Endothelial cell of umbilical vein (primary cell): Measurements from ENCODE around the gene MCF2L. TPM values are rescaled to one million over a fixed set of nuclear protein-coding genes. Genes with fewer than 3 reads are reported as not detected.

Source experiments
- BruUV-seq: library from RNA; stranded (reverse); fragments of 400-500 nt; replicated peaks from 2 replicates; lab custom pipeline; 2021; lab: Mats Ljungman, UMichigan
- CTCF ChIA-PET: fragments of 300-600, 350-600 bp; sonication (Branson Sonifier 250); formaldehyde crosslinking; loops from one replicate; lab custom pipeline; 2021; ENCODE audit warnings: antibody characterized with exemption, inconsistent platforms; lab: Charles Lee
- POLR2A ChIA-PET: fragments of 300-600, 350-600 bp; sonication (Branson Sonifier 250); formaldehyde crosslinking; loops from one replicate; lab custom pipeline; 2021; ENCODE audit warnings: antibody characterized with exemption, inconsistent platforms; lab: Charles Lee
- DNase-seq: peaks from one replicate; pipeline ENCODE4 v3.0.0-alpha.2; 2011; ENCODE audit warnings: low read depth, low spot score
- FAIRE-seq: peaks from 2 replicates; lab custom pipeline; 2011; peaks lifted over from hg19 to GRCh38; lab: Jason Lieb, UNC
- H2AFZ ChIP-seq: 2 replicates; pipeline ENCODE4 v1.6.0; 2012; ENCODE audit warnings: low read depth, low read length, control low read depth, inconsistent platforms
- H3K27ac ChIP-seq: 2 replicates; pipeline ENCODE4 v1.5.1; 2011; ENCODE audit warnings: low read depth, mild to moderate bottlenecking, control low read depth, low read length, moderate library complexity; ENCODE audit not compliant: insufficient read depth
- H3K27me3 ChIP-seq, 2 experiments: 2 replicates each; pipeline versions ENCODE4 v1.6.0 to v1.6.1; 2011; ENCODE audit warnings: low read length in 2 of 2, mixed read lengths in 1 of 2; ENCODE audit not compliant: control insufficient read depth in 2 of 2, insufficient read depth in 2 of 2
- H3K36me3 ChIP-seq, 2 experiments: 2 replicates in 1 of 2; 3 replicates in 1 of 2; pipeline ENCODE4 v1.5.1; 2011; ENCODE audit warnings: low read length in 2 of 2, mild to moderate bottlenecking in 1 of 2, moderate library complexity in 1 of 2; ENCODE audit not compliant: control insufficient read depth in 2 of 2, insufficient read depth in 2 of 2; ENCODE audit errors: extremely low read depth in 1 of 2
- H3K4me1 ChIP-seq: 3 replicates; pipeline ENCODE4 v1.5.1; 2011; ENCODE audit warnings: mild to moderate bottlenecking, low read length; ENCODE audit not compliant: control insufficient read depth, insufficient read depth; ENCODE audit errors: extremely low read depth
- H3K4me2 ChIP-seq: 2 replicates; pipeline ENCODE4 v1.6.1; 2011; ENCODE audit warnings: low read length, control low read depth, mixed read lengths; ENCODE audit not compliant: insufficient read depth
- H3K4me3 ChIP-seq, 3 experiments: fragments of 200-600 bp in 1 of 3; sonication (generic), shearing (Covaris generic) in 1 of 3; replicated peaks in 1 of 3; 2 replicates each; pipeline ENCODE4 v1.5.1; 2011 to 2016; ENCODE audit warnings: control low read depth in 3 of 3, low read length in 3 of 3, mild to moderate bottlenecking in 2 of 3, inconsistent platforms in 1 of 3, low read depth in 1 of 3, moderate library complexity in 1 of 3; ENCODE audit not compliant: insufficient read depth in 1 of 3
- H3K79me2 ChIP-seq: 2 replicates; pipeline ENCODE4 v1.6.0; 2012; ENCODE audit warnings: low read length, inconsistent platforms; ENCODE audit not compliant: control insufficient read depth, insufficient read depth
- H3K9ac ChIP-seq: replicated peaks from 2 replicates; pipeline ENCODE3; 2011; ENCODE audit warnings: low read length, control low read depth; ENCODE audit not compliant: insufficient read depth; ENCODE audit errors: extremely low read depth
- H3K9me1 ChIP-seq: replicated peaks from 3 replicates; pipeline ENCODE4 v1.6.0; 2011; ENCODE audit warnings: mild to moderate bottlenecking, low read length; ENCODE audit not compliant: control insufficient read depth, insufficient read depth; ENCODE audit errors: extremely low read depth
- H3K9me3 ChIP-seq: replicated peaks from 2 replicates; pipeline ENCODE4 v1.5.1; 2012; ENCODE audit warnings: low read length, inconsistent platforms; ENCODE audit not compliant: control insufficient read depth, insufficient read depth
- H4K20me1 ChIP-seq: replicated peaks from 2 replicates; pipeline ENCODE3; 2011; ENCODE audit warnings: mild to moderate bottlenecking, low read length; ENCODE audit not compliant: control insufficient read depth, insufficient read depth; ENCODE audit errors: extremely low read depth
- EZH2 ChIP-seq: IDR thresholded peaks from 2 replicates; pipeline ENCODE4 v1.6.1; 2012; ENCODE audit warnings: borderline replicate concordance, low read depth, mild to moderate bottlenecking, moderate library complexity, low read length, inconsistent platforms; ENCODE audit not compliant: severe bottlenecking
- FOS ChIP-seq: IDR thresholded peaks from 2 replicates; pipeline ENCODE4 v1.6.1; 2011; ENCODE audit warnings: mild to moderate bottlenecking, low read length, moderate library complexity, borderline replicate concordance; ENCODE audit not compliant: insufficient read depth
- GATA2 ChIP-seq: IDR thresholded peaks from 2 replicates; pipeline ENCODE4 v1.7.0; 2011; ENCODE audit warnings: low read depth, mild to moderate bottlenecking, moderate library complexity, mixed read lengths, low read length; ENCODE audit not compliant: insufficient read length, insufficient read depth
- JUN ChIP-seq: IDR thresholded peaks from 2 replicates; pipeline ENCODE4 v1.6.1; 2011; ENCODE audit warnings: borderline replicate concordance, low read depth; ENCODE audit not compliant: insufficient read length, insufficient read depth
- MYC ChIP-seq: IDR thresholded peaks from one replicate; pipeline ENCODE4 v1.6.1; 2011; ENCODE audit warnings: mild to moderate bottlenecking, low read depth, low read length
- POLR2A ChIP-seq: IDR thresholded peaks from 2 replicates; pipeline ENCODE4 v1.6.1; 2012; ENCODE audit warnings: low read depth, mild to moderate bottlenecking, control low read depth, low read length
- POLR2AphosphoS5 ChIP-seq: IDR thresholded peaks from 2 replicates; pipeline ENCODE4 v1.6.1; 2012; ENCODE audit warnings: low read depth, mild to moderate bottlenecking, control low read depth, low read length, moderate library complexity; ENCODE audit not compliant: insufficient read depth
- dilution Hi-C: fragments of 300-500 bp; cut with MboI; formaldehyde crosslinking; loops from one replicate; pipeline ENCODE4 v1.15.0; 2019; ENCODE audit warnings: low sequenced_read_pairs; ENCODE audit not compliant: extremely low pct_ligation_motif_present
- intact Hi-C: fragments of 100-400 bp; cut with micrococcal nuclease; formaldehyde crosslinking; loops from one replicate; pipeline ENCODE4 v1.10.0; 2022
- polyA plus RNA-seq, 4 experiments: library from polyadenylated mRNA; depleted of rRNA in 3 of 4; stranded (reverse) in 3 of 4; unstranded in 1 of 4; fragments of >200 nt; gene quantifications; 2 replicates each; pipeline versions ENCODE4 v1.2.1 to v1.2.3, GENCODE V29; 2011 to 2012; ENCODE audit warnings: missing spikeins in 1 of 4
- total RNA-seq: library from RNA; stranded (reverse); gene quantifications from 2 replicates; pipeline ENCODE4 v1.2.3, GENCODE V29; 2021
- TF ChIP-seq, protein P1 (sequence below), 2 donors: IDR thresholded peaks; 1 replicate in 1 of 2; 2 replicates in 1 of 2; pipeline ENCODE4 v1.5.1; 2011; ENCODE audit warnings: low read length in 2 of 2, mild to moderate bottlenecking in 2 of 2, moderate library complexity in 2 of 2, control low read depth in 1 of 2, inconsistent platforms in 1 of 2, low read depth in 1 of 2; ENCODE audit not compliant: insufficient read depth in 1 of 2; ENCODE audit errors: extremely low read depth in 1 of 2
- TF ChIP-seq, protein P2 (sequence below): IDR thresholded peaks from 2 replicates; pipeline ENCODE4 v1.6.1; 2011; ENCODE audit not compliant: insufficient read depth, insufficient read length

MCF2L gene
- total and polyA plus RNA-seq, 2 donors (not counting 3 experiments of a cell fraction or from before 2014, with no cell fraction given), result 0.33 to 0.58 TPM

DNA sequence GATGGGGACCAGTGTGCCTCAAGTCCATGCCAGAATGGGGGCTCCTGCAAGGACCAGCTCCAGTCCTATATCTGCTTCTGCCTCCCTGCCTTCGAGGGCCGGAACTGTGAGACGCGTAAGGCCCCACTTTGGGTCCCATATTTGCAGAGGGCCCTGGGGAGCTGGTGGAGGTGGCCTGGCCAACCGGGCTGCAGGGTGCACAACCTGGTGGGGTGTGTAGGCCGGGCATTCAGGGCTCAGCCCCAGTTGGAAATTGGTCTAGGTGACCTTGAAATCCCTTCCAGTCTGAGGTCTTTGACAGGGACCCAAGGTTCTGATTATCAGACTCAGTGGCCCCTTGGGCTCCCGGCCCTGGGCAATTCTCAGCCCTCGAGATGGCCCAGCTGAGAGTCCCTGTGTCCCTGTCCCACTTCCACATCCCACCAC, 144.8 kb downstream of the MCF2L start:
- Histone ChIP-seq H3K36me3 (no peaks in the 10 kb centered on the region), H3K9me3 (no peaks in the 10 kb centered on the region), H3K4me3 (no peak overlapping the region), H4K20me1 (no peaks in the 10 kb centered on the region), H3K79me2 (no peaks in the 10 kb centered on the region), H3K27me3 (peaks cover 17 to 22% of the 10 kb centered on the region in 2 experiments), H3K9ac (no peak overlapping the region), H3K4me1 (no peaks in the 10 kb centered on the region), H3K4me2 (no peak overlapping the region), H3K27ac (no peak overlapping the region), H2AFZ (no peak overlapping the region), H3K9me1 (no peaks in the 10 kb centered on the region)
- no TSS peak for BruUV-seq
- DNase-seq, result no peak
- ChIA-PET CTCF (interaction anchor here (1.0 to 1.4 kb wide), 2 partner anchors 10 to 11 kb away, joined by 4 read pairs; no protein-coding TSS in a partner anchor), POLR2A (no interaction called here)
- intact Hi-C loops (no loop called here), dilution Hi-C loops (no loop called here)
- TF ChIP-seq POLR2A (no peak), GATA2 (no peak), EZH2 (no peak), MYC (no peak), JUN (no peak), FOS (no peak), POLR2AphosphoS5 (no peak)
- TF ChIP-seq, protein P1, sequence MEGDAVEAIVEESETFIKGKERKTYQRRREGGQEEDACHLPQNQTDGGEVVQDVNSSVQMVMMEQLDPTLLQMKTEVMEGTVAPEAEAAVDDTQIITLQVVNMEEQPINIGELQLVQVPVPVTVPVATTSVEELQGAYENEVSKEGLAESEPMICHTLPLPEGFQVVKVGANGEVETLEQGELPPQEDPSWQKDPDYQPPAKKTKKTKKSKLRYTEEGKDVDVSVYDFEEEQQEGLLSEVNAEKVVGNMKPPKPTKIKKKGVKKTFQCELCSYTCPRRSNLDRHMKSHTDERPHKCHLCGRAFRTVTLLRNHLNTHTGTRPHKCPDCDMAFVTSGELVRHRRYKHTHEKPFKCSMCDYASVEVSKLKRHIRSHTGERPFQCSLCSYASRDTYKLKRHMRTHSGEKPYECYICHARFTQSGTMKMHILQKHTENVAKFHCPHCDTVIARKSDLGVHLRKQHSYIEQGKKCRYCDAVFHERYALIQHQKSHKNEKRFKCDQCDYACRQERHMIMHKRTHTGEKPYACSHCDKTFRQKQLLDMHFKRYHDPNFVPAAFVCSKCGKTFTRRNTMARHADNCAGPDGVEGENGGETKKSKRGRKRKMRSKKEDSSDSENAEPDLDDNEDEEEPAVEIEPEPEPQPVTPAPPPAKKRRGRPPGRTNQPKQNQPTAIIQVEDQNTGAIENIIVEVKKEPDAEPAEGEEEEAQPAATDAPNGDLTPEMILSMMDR (IDR thresholded peaks at IDR 0.05; ENCODE audit: extremely low read depth in 1 of 2, insufficient read depth in 1 of 2, low read depth in 1 of 2, low read length in 2 of 2), result no peak
- TF ChIP-seq, protein P2, sequence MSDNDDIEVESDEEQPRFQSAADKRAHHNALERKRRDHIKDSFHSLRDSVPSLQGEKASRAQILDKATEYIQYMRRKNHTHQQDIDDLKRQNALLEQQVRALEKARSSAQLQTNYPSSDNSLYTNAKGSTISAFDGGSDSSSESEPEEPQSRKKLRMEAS, result no peak
- FAIRE-seq, result no peak
